GM12878 (cell line): ENCODE data around the gene ANP32A. TPM values are rescaled to one million over a fixed set of nuclear protein-coding genes. Genes with fewer than 3 reads are reported as not detected.

ENCODE experiments used
- ATAC-seq: fragments of 200-7000 bp; cut with Tn5 transposase; 3 replicates; pipeline ENCODE4 v1.9.1; 2020; ENCODE audit warnings: mild to moderate bottlenecking, moderate library complexity
- BruUV-seq: library from RNA; stranded (reverse); fragments of 400-500 nt; replicated peaks from 2 replicates; lab custom pipeline; 2021; lab: Mats Ljungman, UMichigan
- CTCF ChIA-PET: fragments of 300-600 bp; sonication (Branson Sonifier 250); formaldehyde crosslinking; extraction: SDS; loops from one replicate; lab custom pipeline; 2021; ENCODE audit warnings: inconsistent platforms; lab: Yijun Ruan, JAX
- POLR2A ChIA-PET: fragments of 350-600 bp; formaldehyde crosslinking; extraction: SDS; loops from one replicate; lab custom pipeline; 2021; ENCODE audit warnings: inconsistent platforms; lab: Charles Lee
- RAD21 ChIA-PET: fragments of 300-600 bp; sonication (Branson Sonifier 250); formaldehyde crosslinking; loops from one replicate; lab custom pipeline; 2023; ENCODE audit warnings: antibody characterized with exemption; ENCODE audit not compliant: unreplicated experiment; lab: Charles Lee
- SMC1A ChIA-PET: fragments of 300-600 bp; sonication (Branson Sonifier 250); formaldehyde crosslinking; loops from one replicate; lab custom pipeline; 2023; ENCODE audit not compliant: unreplicated experiment, uncharacterized antibody; lab: Charles Lee
- DNase-seq: peaks from one replicate; pipeline ENCODE4 v3.0.0-alpha.2; 2011; ENCODE audit warnings: low read depth, low spot score
- FAIRE-seq: peaks from 3 replicates; lab custom pipeline; 2011; peaks lifted over from hg19 to GRCh38; lab: Jason Lieb, UNC
- H2AFZ ChIP-seq: 2 replicates; pipeline ENCODE4 v1.6.0; 2011; ENCODE audit warnings: low read depth, low read length, control low read depth; ENCODE audit not compliant: control insufficient read depth
- H3K27ac ChIP-seq: 2 replicates; pipeline ENCODE4 v1.5.1; 2011; ENCODE audit warnings: control low read depth; ENCODE audit not compliant: control insufficient read depth, insufficient read depth
- H3K27me3 ChIP-seq, 2 experiments: replicated peaks in 1 of 2; 2 replicates each; pipeline versions ENCODE4 v1.6.0 to v1.6.1; 2011; ENCODE audit warnings: low read length in 1 of 2; ENCODE audit not compliant: control insufficient read depth in 2 of 2, insufficient read depth in 2 of 2
- H3K36me3 ChIP-seq, 2 experiments: 2 replicates each; pipeline ENCODE4 v1.5.1; 2011; ENCODE audit warnings: low read length in 1 of 2; ENCODE audit not compliant: control insufficient read depth in 2 of 2, insufficient read depth in 2 of 2
- H3K4me1 ChIP-seq: 2 replicates; pipeline ENCODE4 v1.6.1; 2011; ENCODE audit warnings: mild to moderate bottlenecking, low read length, moderate library complexity, mixed read lengths; ENCODE audit not compliant: control insufficient read depth, insufficient read depth
- H3K4me2 ChIP-seq: 2 replicates; pipeline ENCODE4 v1.6.0; 2011; ENCODE audit warnings: control low read depth; ENCODE audit not compliant: control insufficient read depth, insufficient read depth
- H3K4me3 ChIP-seq: fragments of 200-600 bp; sonication (generic); 2 replicates; pipeline ENCODE4 v1.5.1; 2016
- H3K79me2 ChIP-seq: 2 replicates; pipeline ENCODE4 v1.6.0; 2011; ENCODE audit warnings: low read length; ENCODE audit not compliant: control insufficient read depth, insufficient read depth
- H3K9ac ChIP-seq: 2 replicates; pipeline ENCODE4 v1.8.0; 2011; ENCODE audit warnings: low read length, control low read depth, mixed read lengths; ENCODE audit not compliant: control insufficient read depth, insufficient read depth
- H3K9me3 ChIP-seq: replicated peaks from 3 replicates; pipeline ENCODE4 v1.5.1; 2011; ENCODE audit warnings: mild to moderate bottlenecking, low read length; ENCODE audit not compliant: control insufficient read depth, insufficient read depth
- H4K20me1 ChIP-seq: 2 replicates; pipeline ENCODE4 v1.6.0; 2011; ENCODE audit not compliant: control insufficient read depth, insufficient read depth
- LARP7 ChIP-seq: fragments of 450-650 bp; IDR thresholded peaks from 2 replicates; pipeline ENCODE4 v1.6.1; 2017; ENCODE audit warnings: mild to moderate bottlenecking
- POLR2AphosphoS2 ChIP-seq: IDR thresholded peaks from 2 replicates; pipeline ENCODE4 v1.6.1; 2011; ENCODE audit warnings: low read depth, mild to moderate bottlenecking, low read length, improper control_type of control experiment, moderate library complexity
- SREBF2 ChIP-seq: IDR thresholded peaks from 2 replicates; pipeline ENCODE4 v1.6.1; 2012; ENCODE audit warnings: mild to moderate bottlenecking, low read length
- WGBS: methylation state at CpG from one replicate; pipeline ENCODE4 v1.1.6; 2016; ENCODE audit warnings: low lambda C conversion rate; ENCODE audit not compliant: insufficient replicate concordance, insufficient coverage; ENCODE audit errors: missing lambda C conversion rate; 5-methylcytosine and 5-hydroxymethylcytosine counted together
- in situ Hi-C: fragments of 300-500 bp; cut with MboI; formaldehyde crosslinking; loops from 9 replicates; pipeline ENCODE4 v1.14.3; 2018; ENCODE audit warnings: mixed read lengths
- intact Hi-C: fragments of 100-400 bp; cut with micrococcal nuclease; formaldehyde crosslinking; loops from one replicate; pipeline ENCODE4 v1.14.2; 2022; ENCODE audit not compliant: unreplicated experiment
- polyA plus RNA-seq, 11 experiments: library from polyadenylated mRNA; depleted of rRNA in 4 of 11; unstranded in 6 of 11; stranded (reverse) in 5 of 11; fragments of >200 nt; fragmentation: Nextera tagmentation in 4 of 11; fragmentation: Illumina TruSeq in 1 of 11; extraction: Ambion mirVana in 4 of 11; extraction: Trizol in 1 of 11; gene quantifications; 1 replicate in 1 of 11; 2 replicates in 10 of 11; pipeline versions ENCODE4 v1.2.1 to v1.2.3, GENCODE V29; 2011 to 2016; ENCODE audit warnings: inconsistent platforms in 2 of 11, missing spikeins in 2 of 11, low read depth in 1 of 11
- total RNA-seq, 4 experiments: library from RNA; depleted of rRNA in 3 of 4; stranded (reverse); fragments of >200 nt in 3 of 4; fragmentation: Illumina TruSeq in 1 of 4; extraction: Trizol in 1 of 4; gene quantifications; 2 replicates each; pipeline versions ENCODE4 v1.2.1 to v1.2.3, GENCODE V29; 2013 to 2021
- TF ChIP-seq, protein P1 (sequence below): fragments of 450-650 bp; IDR thresholded peaks from 2 replicates; pipeline ENCODE4 v1.6.1; 2017; ENCODE audit warnings: mild to moderate bottlenecking, low read depth, inconsistent platforms; ENCODE audit not compliant: poor library complexity, severe bottlenecking
- TF ChIP-seq, protein P2 (sequence below): fragments of 450-650 bp; IDR thresholded peaks from 2 replicates; pipeline ENCODE4 v1.6.1; 2016; ENCODE audit warnings: mild to moderate bottlenecking, moderate library complexity, borderline replicate concordance
- TF ChIP-seq, protein P3 (sequence below): fragments of 450-650 bp; IDR thresholded peaks from 2 replicates; pipeline ENCODE4 v1.6.1; 2018; ENCODE audit warnings: borderline replicate concordance, mild to moderate bottlenecking; ENCODE audit not compliant: partially characterized antibody

The ANP32A gene
- total and polyA plus RNA-seq, 10 of the 15 experiments (the other 5 are each of a cell fraction or from before 2014, with no cell fraction given), result 29.6 to 666 (median 234) TPM

DNA sequence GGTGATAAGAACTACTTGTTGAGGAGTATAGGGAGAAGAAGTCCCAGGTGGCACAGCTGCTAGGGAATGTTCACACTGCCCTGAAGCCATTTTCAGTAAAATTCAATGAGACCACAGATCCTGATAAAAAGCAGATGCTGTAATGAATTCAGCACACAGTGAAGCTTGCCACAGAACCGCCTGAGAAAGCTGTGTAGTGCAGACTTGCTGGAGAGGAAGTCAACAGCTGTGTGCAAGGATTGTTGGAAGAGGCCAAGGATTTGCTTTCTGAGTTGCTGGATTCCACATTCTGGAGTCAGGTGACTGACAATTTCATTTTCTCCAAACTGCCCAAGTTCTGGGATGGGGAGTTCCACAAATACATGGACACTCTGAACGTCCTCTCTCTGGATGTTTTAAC is 70.9 kb downstream of the ANP32A start:
- DNase-seq (no peak), ATAC-seq (no peak), FAIRE-seq (no peak)
- Histone ChIP-seq H2AFZ (no peak overlapping the region), H3K27ac (no peak overlapping the region), H4K20me1 (no peaks in the 10 kb centered on the region), H3K4me2 (no peak overlapping the region), H3K27me3 (no peaks in the 10 kb centered on the region; a peak in 1 of 4 replicates), H3K4me3 (no peak overlapping the region), H3K4me1 (no peaks in the 10 kb centered on the region), H3K36me3 (no peaks in the 10 kb centered on the region), H3K9me3 (no peaks in the 10 kb centered on the region; the same call in 2 of the 3 replicates), H3K79me2 (no peaks in the 10 kb centered on the region), H3K9ac (no peak overlapping the region)
- intact Hi-C loops (no loop called here), in situ Hi-C loops (no loop called here)
- no TSS peak for BruUV-seq
- WGBS, result 34% methylated on average over 2 of the region's 2 CpGs
- RAD21 ChIA-PET, result no interaction called here
- SMC1A ChIA-PET, result interaction anchor here (1.0 kb wide), 1 partner anchor 76 kb away, joined by 3 read pairs; no protein-coding TSS in a partner anchor
- TF ChIP-seq, protein P1, sequence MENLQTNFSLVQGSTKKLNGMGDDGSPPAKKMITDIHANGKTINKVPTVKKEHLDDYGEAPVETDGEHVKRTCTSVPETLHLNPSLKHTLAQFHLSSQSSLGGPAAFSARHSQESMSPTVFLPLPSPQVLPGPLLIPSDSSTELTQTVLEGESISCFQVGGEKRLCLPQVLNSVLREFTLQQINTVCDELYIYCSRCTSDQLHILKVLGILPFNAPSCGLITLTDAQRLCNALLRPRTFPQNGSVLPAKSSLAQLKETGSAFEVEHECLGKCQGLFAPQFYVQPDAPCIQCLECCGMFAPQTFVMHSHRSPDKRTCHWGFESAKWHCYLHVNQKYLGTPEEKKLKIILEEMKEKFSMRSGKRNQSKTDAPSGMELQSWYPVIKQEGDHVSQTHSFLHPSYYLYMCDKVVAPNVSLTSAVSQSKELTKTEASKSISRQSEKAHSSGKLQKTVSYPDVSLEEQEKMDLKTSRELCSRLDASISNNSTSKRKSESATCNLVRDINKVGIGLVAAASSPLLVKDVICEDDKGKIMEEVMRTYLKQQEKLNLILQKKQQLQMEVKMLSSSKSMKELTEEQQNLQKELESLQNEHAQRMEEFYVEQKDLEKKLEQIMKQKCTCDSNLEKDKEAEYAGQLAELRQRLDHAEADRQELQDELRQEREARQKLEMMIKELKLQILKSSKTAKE, result no peak
- TF ChIP-seq LARP7 (no peak), POLR2AphosphoS2 (no peak)
- CTCF ChIA-PET, result no interaction called here
- POLR2A ChIA-PET, result no interaction called here

DNA sequence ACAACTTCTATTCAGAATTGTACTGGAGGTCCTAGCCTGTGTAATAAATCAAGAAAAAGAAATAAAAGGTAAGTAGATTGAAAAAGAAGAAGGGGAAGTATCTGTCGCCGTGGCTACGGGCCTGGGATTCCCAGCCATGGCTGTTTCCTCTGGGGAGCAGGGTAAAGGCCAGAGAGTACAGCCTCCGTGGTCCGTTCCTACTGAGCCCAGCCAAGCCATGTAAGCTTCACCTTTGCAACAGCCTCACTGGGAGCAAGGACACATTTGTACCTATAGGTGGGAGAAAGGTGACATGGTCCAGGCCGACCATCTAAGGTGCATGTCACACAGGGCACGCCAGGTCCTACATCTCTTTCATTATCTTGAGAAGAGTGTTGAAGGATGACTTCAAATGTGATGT is 71.3 kb downstream of the ANP32A start:
- RAD21 ChIA-PET, result no interaction called here
- Histone ChIP-seq H3K4me1 (no peaks in the 10 kb centered on the region), H4K20me1 (no peaks in the 10 kb centered on the region), H3K79me2 (no peaks in the 10 kb centered on the region), H2AFZ (no peak overlapping the region), H3K4me2 (no peak overlapping the region), H3K27me3 (no peaks in the 10 kb centered on the region; a peak in 1 of 4 replicates), H3K9me3 (no peaks in the 10 kb centered on the region; the same call in 2 of the 3 replicates), H3K36me3 (no peaks in the 10 kb centered on the region), H3K4me3 (no peak overlapping the region), H3K9ac (no peak overlapping the region), H3K27ac (no peak overlapping the region)
- intact Hi-C loops, result no loop called here
- in situ Hi-C loops, result no loop called here
- ATAC-seq (no peak), FAIRE-seq (no peak), DNase-seq (no peak)
- TF ChIP-seq, protein P2, sequence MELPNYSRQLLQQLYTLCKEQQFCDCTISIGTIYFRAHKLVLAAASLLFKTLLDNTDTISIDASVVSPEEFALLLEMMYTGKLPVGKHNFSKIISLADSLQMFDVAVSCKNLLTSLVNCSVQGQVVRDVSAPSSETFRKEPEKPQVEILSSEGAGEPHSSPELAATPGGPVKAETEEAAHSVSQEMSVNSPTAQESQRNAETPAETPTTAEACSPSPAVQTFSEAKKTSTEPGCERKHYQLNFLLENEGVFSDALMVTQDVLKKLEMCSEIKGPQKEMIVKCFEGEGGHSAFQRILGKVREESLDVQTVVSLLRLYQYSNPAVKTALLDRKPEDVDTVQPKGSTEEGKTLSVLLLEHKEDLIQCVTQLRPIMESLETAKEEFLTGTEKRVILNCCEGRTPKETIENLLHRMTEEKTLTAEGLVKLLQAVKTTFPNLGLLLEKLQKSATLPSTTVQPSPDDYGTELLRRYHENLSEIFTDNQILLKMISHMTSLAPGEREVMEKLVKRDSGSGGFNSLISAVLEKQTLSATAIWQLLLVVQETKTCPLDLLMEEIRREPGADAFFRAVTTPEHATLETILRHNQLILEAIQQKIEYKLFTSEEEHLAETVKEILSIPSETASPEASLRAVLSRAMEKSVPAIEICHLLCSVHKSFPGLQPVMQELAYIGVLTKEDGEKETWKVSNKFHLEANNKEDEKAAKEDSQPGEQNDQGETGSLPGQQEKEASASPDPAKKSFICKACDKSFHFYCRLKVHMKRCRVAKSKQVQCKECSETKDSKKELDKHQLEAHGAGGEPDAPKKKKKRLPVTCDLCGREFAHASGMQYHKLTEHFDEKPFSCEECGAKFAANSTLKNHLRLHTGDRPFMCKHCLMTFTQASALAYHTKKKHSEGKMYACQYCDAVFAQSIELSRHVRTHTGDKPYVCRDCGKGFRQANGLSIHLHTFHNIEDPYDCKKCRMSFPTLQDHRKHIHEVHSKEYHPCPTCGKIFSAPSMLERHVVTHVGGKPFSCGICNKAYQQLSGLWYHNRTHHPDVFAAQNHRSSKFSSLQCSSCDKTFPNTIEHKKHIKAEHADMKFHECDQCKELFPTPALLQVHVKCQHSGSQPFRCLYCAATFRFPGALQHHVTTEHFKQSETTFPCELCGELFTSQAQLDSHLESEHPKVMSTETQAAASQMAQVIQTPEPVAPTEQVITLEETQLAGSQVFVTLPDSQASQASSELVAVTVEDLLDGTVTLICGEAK, result no peak
- TF ChIP-seq SREBF2, result no peak
- TF ChIP-seq, protein P3, sequence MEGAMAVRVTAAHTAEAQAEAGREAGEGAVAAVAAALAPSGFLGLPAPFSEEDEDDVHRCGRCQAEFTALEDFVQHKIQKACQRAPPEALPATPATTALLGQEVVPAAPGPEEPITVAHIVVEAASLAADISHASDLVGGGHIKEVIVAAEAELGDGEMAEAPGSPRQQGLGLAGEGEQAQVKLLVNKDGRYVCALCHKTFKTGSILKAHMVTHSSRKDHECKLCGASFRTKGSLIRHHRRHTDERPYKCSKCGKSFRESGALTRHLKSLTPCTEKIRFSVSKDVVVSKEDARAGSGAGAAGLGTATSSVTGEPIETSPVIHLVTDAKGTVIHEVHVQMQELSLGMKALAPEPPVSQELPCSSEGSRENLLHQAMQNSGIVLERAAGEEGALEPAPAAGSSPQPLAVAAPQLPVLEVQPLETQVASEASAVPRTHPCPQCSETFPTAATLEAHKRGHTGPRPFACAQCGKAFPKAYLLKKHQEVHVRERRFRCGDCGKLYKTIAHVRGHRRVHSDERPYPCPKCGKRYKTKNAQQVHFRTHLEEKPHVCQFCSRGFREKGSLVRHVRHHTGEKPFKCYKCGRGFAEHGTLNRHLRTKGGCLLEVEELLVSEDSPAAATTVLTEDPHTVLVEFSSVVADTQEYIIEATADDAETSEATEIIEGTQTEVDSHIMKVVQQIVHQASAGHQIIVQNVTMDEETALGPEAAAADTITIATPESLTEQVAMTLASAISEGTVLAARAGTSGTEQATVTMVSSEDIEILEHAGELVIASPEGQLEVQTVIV, result no peak
- SMC1A ChIA-PET, result interaction anchor here (1.0 kb wide), 1 partner anchor 76 kb away, joined by 3 read pairs; no protein-coding TSS in a partner anchor
- WGBS, result 43% methylated on average over 7 of the region's 7 CpGs
- BruUV-seq, result no TSS peak
- CTCF ChIA-PET, result no interaction called here
- POLR2A ChIA-PET, result no interaction called here
